Testis (tissue), 2 donors: ENCODE results near the gene P2RY11.

Source experiments
- POLR2A ChIP-seq: fragments of 450-650 bp; IDR thresholded peaks from one replicate; pipeline ENCODE4 v1.6.1; 2017; ENCODE audit warnings: antibody characterized with exemption, mild to moderate bottlenecking, moderate library complexity
- TF ChIP-seq, protein P1 (sequence below), 3 experiments: fragments of 450-650 bp in 2 of 3; fragments of 200-600 bp in 1 of 3; sonication (generic) in 1 of 3; IDR thresholded peaks; one replicate each; pipeline ENCODE4 v1.5.1; 2016 to 2019; ENCODE audit warnings: antibody characterized with exemption in 3 of 3, mild to moderate bottlenecking in 2 of 3, moderate library complexity in 1 of 3

DNA sequence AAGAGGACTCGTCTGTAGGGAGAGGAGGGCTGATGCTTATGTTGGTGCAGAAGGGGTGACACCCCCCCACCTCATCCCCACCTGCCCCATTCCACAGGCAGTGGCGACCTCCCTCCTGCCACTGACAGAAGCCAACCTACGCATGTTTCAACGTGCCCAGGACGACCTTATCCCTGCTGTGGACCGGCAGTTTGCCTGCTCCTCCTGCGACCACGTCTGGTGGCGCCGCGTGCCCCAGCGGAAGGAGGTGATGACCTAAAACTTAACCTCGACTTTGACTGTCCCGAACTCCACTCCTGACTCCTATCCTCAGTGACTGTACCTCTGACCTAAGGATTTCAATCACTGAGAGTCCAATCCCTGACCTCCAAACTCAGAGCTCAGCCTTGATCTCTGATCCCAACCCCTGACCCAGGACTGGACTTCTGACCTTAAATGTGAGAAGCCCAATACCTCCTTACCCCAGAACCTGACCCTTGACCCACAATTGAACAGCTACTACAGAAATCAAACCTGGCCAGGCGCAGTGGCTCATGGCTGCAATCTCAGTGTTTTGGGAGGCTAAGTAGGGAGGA is 21.6 kb upstream of the P2RY11 start:
- no peak for TF ChIP-seq POLR2A
- TF ChIP-seq, protein P1, sequence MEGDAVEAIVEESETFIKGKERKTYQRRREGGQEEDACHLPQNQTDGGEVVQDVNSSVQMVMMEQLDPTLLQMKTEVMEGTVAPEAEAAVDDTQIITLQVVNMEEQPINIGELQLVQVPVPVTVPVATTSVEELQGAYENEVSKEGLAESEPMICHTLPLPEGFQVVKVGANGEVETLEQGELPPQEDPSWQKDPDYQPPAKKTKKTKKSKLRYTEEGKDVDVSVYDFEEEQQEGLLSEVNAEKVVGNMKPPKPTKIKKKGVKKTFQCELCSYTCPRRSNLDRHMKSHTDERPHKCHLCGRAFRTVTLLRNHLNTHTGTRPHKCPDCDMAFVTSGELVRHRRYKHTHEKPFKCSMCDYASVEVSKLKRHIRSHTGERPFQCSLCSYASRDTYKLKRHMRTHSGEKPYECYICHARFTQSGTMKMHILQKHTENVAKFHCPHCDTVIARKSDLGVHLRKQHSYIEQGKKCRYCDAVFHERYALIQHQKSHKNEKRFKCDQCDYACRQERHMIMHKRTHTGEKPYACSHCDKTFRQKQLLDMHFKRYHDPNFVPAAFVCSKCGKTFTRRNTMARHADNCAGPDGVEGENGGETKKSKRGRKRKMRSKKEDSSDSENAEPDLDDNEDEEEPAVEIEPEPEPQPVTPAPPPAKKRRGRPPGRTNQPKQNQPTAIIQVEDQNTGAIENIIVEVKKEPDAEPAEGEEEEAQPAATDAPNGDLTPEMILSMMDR (IDR thresholded peaks at IDR 0.05): no peak
